Measurements from ENCODE around the gene COL24A1. TPM values are rescaled to one million over a fixed set of nuclear protein-coding genes. Genes with fewer than 3 reads are reported as not detected.
"Not testable (repeated sequence)": the region's sequence is repeated elsewhere in the genome, so short reads cannot be mapped to it uniquely, and the experiment has no call there.

Gene COL24A1
- total RNA-seq, 1 donor = 0.27 TPM

- no peak for TF ChIP-seq CTCF (IDR thresholded peaks at IDR 0.05; ENCODE audit: insufficient read depth, low read length)
- no peak overlapping the region for H3K4me3 ChIP-seq (ENCODE audit: low read depth, low read length)
- no peak for DNase-seq (ENCODE audit: low read depth)
Observed at GRCh38 chr1:85734931-85735330, 421.6 kb downstream of the COL24A1 start.

- DNase-seq (ENCODE audit: low read depth) = no peak
- H3K4me3 ChIP-seq (ENCODE audit: low read depth, low read length) = no peak overlapping the region
- TF ChIP-seq CTCF (IDR thresholded peaks at IDR 0.05; ENCODE audit: insufficient read depth, low read length) = no peak
Observed at GRCh38 chr1:85718678-85719340, 437.8 kb downstream of the COL24A1 start.

GRCh38 chr1:85714418-85715114, 442.0 kb downstream of the COL24A1 start:
- H3K4me3 ChIP-seq (ENCODE audit: low read depth, low read length); DNase-seq (ENCODE audit: low read depth): not testable (repeated sequence)

GRCh38 chr1:85708829-85709227, 447.7 kb downstream of the COL24A1 start:
- H3K4me3 ChIP-seq (ENCODE audit: low read depth, low read length) = peak overlapping the region; percentile 96
- no peak for DNase-seq (ENCODE audit: low read depth)
- TF ChIP-seq CTCF (IDR thresholded peaks at IDR 0.05; ENCODE audit: insufficient read depth, low read length) = peak; percentile 6

GRCh38 chr1:85707990-85708828, 448.4 kb downstream of the COL24A1 start, which contains the start of gene ZNHIT6:
TSS of gene ZNHIT6 (minus strand) at chr1:85708433. CDS start at chr1:85708284, 149 bp downstream.
- peak; percentile 96 for DNase-seq (ENCODE audit: low read depth)
- H3K4me3 ChIP-seq (ENCODE audit: low read depth, low read length) = peak within 1 kb of the TSS; percentile 96
- TF ChIP-seq CTCF (IDR thresholded peaks at IDR 0.05; ENCODE audit: insufficient read depth, low read length) = peak; percentile 52

- H3K4me3 ChIP-seq (ENCODE audit: low read depth, low read length) = peak overlapping the region; percentile 96
- TF ChIP-seq CTCF (IDR thresholded peaks at IDR 0.05; ENCODE audit: insufficient read depth, low read length) = no peak
- DNase-seq (ENCODE audit: low read depth) = no peak
Observed at GRCh38 chr1:85707267-85707989, 449.1 kb downstream of the COL24A1 start.

All from fibroblast of the aortic adventitia (primary cell).